HL-60 (cell line): ENCODE measurements around the gene TKTL1.
A peak's percentile ranks its signal among the peaks of the same experiment; 100 is the strongest.

ENCODE experiments used
- CTCF ChIP-seq: IDR thresholded peaks from one replicate; pipeline ENCODE4 v1.5.1; 2011; ENCODE audit warnings: low read length, control low read depth, inconsistent platforms; ENCODE audit not compliant: insufficient read depth
- POLR2AphosphoS5 ChIP-seq: IDR thresholded peaks from 2 replicates; pipeline ENCODE4 v1.6.1; 2012; ENCODE audit warnings: low read depth
- REST ChIP-seq: IDR thresholded peaks from 2 replicates; pipeline ENCODE4 v1.6.1; 2012; ENCODE audit warnings: low read depth; ENCODE audit not compliant: insufficient replicate concordance
- SPI1 ChIP-seq: IDR thresholded peaks from 2 replicates; pipeline ENCODE4 v1.6.1; 2012; ENCODE audit warnings: low read depth, mild to moderate bottlenecking, borderline replicate concordance

GRCh38 chrX:154355776-154356140 is 60.2 kb downstream of the TKTL1 start:
- no peak for TF ChIP-seq REST
- 0 out of 2 replicates have a peak, but pooled peaks have one; percentile 10 for TF ChIP-seq POLR2AphosphoS5
- TF ChIP-seq CTCF: no peak
- no peak for TF ChIP-seq SPI1
